HG02623 (cell line): Measurements from ENCODE around the gene SREBF1.
"Not testable (repeated sequence)": the region's sequence is repeated elsewhere in the genome, so short reads cannot be mapped to it uniquely, and the experiment has no call there.

Source experiments
- ATAC-seq: cut with Tn5 transposase; IDR thresholded peaks from one replicate; pipeline ENCODE4 v1.9.1; 2021; ENCODE audit warnings: moderate library complexity; ENCODE audit not compliant: unreplicated experiment

The SREBF1 gene

GRCh38 chr17:17813055-17813724, 23.6 kb downstream of the SREBF1 start:
- ATAC-seq = no peak

DNA sequence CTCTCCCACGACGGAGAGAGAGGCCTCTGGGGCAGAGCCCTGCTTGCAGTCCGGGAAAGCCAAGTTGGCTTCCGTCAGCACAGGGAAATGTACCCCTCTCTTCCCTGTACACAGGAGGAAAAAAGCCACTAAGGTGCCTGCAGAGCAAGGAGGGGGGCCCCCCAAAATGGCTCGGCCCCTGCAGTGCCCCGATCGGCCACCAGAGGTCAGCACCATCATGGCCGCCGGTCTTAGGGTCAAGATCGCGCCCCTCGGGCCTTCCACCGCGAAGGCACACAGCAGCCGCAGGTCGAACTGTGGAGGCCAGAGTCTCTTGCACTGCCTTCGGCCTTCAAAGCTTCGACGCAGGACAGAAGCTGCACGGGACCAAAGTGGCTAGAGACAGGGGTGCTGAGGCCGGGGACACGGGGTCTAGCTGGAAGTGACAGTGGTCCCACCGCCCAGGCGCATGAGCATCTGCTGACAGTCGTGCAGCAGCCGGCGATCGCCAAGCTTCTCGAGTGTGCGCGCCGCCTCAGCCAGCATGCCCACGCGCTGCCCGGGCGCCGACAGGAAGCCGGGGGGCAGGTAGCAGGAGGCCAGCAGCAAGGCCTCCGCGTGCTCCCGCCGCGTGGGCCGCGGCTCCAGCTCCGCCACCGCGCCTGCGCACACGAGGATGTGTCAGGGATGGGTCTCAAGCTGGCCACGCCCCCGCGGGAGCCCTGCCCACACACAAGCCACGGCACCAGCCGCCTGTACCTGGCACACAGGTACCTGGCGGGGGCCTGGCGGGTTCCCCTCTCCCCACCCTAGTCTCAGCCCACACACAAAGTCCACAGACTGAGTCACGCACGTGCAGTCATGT, 24.4 kb downstream of the SREBF1 start:
- ATAC-seq = no peak

GRCh38 chr17:17811381-17812210, 25.2 kb downstream of the SREBF1 start:
- no peak for ATAC-seq

GRCh38 chr17:17810895-17811248, 25.9 kb downstream of the SREBF1 start:
- ATAC-seq = no peak

GRCh38 chr17:17810084-17810894, 26.5 kb downstream of the SREBF1 start:
- no peak for ATAC-seq

GRCh38 chr17:17809531-17810083, 27.2 kb downstream of the SREBF1 start:
- ATAC-seq = no peak

GRCh38 chr17:17808706-17809432, 27.9 kb downstream of the SREBF1 start:
- ATAC-seq = no peak

DNA sequence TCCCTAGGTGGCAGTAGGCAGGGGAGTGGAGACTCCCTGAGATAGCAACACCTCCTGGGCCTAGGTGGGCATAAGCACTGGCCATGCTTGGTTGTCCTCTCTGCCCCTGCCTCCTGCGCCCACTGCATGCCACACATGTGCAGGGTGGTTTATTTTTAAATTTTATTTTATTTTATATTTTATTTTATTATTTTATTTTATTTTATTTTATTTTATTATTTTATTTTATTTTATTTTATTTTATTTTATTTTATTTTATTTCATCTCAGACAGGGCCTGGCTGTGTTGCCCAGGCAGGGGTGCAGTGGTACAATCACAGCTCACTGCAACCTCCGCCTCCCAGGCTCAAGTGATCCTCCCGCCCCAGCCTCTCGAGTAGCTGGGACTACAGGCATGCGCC, 28.6 kb downstream of the SREBF1 start:
- not testable (repeated sequence) for ATAC-seq

- ATAC-seq = no peak
Observed at GRCh38 chr17:17807440-17807839, 29.3 kb downstream of the SREBF1 start.

DNA sequence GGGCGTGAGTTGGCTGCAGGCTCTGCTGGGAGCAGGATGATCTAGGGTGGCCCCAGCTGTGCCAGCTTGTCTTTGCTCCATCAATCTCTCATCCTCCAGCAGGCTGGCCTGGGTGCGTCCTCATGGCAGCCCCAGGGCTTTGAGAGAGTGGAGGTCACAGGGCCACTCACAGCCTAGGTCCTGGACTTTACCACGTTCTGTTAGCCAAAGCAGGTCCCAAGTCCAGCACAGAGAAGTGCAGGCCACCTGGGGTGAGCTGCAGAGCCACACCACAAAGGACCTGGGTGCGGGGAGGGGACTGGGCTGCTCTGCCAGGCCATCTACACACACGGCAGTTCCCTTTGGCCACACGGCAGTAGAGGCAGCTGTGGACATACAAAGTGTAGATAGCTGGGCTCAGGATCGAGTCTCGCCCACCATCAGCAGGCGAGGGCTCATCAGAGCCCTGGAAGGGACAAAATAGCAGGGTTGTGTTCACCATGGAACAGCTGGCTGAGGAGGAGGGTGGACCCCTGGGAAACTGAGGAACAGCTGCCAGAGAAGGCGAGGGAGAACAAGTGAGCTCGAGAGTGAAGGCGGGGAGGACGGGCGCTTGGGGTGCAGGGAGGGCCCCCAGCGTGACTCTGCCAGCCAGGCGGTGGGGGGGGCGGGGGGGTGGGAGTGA, 30.0 kb downstream of the SREBF1 start:
- no peak for ATAC-seq

- ATAC-seq = no peak
Observed at GRCh38 chr17:17806035-17806434, 30.8 kb downstream of the SREBF1 start.

DNA sequence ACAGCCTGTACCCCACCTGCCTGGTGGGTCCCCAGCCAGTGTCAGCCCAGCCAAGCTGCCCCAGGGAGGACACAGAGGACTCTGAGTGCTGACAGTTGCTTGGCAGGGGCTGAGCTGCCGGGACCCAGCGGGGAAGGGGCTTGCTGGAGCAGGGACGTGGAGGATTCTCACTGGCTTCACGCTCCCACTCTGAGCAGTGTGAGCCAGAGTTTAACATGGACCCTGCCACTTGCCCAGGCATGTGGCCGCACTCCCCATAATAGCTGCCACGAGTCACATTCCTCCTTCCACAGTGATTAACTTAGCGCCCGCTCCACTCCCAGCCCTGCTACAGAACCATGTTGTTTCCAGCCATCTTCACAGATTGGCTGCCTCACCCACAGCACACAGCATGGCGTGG, 31.2 kb downstream of the SREBF1 start:
- no peak for ATAC-seq

DNA sequence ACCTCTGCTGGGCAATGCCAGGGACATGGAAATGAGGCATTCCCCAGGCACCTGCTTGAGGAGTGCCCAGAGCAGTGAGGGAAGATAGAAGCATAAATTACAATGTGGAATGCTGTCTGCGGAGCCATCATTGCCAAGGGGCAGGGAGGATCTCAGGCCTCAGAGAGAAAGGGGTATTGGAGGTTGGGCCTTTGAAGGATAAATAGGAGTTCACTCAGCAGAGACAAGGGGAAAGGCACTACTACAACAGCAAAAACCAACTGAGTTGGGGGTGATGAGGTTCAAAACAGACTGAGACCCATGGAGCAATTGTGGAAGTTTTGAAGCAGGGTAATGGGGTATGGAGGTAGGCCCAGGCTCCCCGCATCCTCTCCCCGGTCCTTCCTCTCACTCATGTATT, 32.8 kb downstream of the SREBF1 start:
- ATAC-seq = no peak

DNA sequence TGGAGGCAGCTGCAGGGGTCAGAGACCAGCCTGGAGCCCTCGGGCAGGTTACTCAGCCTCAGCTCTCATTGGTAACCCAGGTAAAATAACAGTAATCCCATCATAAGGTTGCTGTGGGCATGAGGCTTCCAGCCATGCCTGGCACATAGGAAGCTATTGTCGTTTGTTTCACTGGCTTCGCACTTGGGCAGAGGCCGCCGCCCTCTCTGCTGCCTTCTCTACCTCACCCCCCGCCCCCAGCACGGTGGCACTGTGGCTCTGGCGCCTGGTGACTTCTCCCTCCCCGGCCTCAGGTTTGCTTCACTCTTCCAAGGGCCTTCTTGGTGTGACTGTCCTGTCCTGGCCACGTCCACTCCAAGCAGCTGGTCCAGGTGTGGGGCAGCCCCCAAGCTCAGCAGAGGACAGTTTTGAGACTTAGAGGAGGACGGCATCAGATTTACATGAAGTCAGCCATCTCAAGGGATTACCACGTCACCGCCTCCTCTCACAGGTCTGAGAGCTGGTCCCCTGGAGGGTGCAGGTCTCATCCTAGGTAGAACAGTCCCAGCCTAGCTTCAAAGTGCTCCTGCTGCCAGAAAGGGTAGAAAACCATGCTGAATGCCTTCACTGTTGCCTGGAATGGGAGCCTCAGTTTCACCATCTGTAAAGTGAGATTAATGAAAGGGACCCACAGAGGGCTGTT, 34.8 kb downstream of the SREBF1 start:
- no peak for ATAC-seq

GRCh38 chr17:17800504-17801021, 36.2 kb downstream of the SREBF1 start:
- no peak for ATAC-seq

GRCh38 chr17:17798573-17799255, 38.1 kb downstream of the SREBF1 start:
- no peak for ATAC-seq

GRCh38 chr17:17798010-17798556, 38.7 kb downstream of the SREBF1 start:
- ATAC-seq = no peak
